GM18858 (cell line): ENCODE data around the gene AFP.
"Not testable (repeated sequence)": the region's sequence is repeated elsewhere in the genome, so short reads cannot be mapped to it uniquely, and the experiment has no call there.

Experiments
- ATAC-seq: cut with Tn5 transposase; IDR thresholded peaks from one replicate; pipeline ENCODE4 v1.9.1; 2021; ENCODE audit not compliant: unreplicated experiment

AFP gene

GRCh38 chr4:73435984-73436383, at the start of gene AFP:
Gene AFP, plus strand, starts transcription at chr4:73436221. Its CDS starts 42 bp downstream, at chr4:73436263.
- ATAC-seq, result no peak

- peak; percentile 62 for ATAC-seq
These were observed 48.5 kb upstream of the AFP start for GRCh38 chr4:73387552-73387951.

GRCh38 chr4:73388887-73389286, 47.1 kb upstream of the AFP start:
- ATAC-seq, result no peak

- ATAC-seq, result not testable (repeated sequence)
These were observed 46.4 kb upstream of the AFP start for GRCh38 chr4:73389663-73390062.

GRCh38 chr4:73391774-73392173, 44.2 kb upstream of the AFP start:
- ATAC-seq, result no peak

GRCh38 chr4:73392936-73393335, 43.1 kb upstream of the AFP start:
- ATAC-seq, result no peak

- ATAC-seq, result no peak
These were observed 39.7 kb upstream of the AFP start for GRCh38 chr4:73396304-73396703.

GRCh38 chr4:73396993-73397972, 38.7 kb upstream of the AFP start:
- no peak for ATAC-seq

GRCh38 chr4:73401412-73401811, 34.6 kb upstream of the AFP start:
- ATAC-seq, result no peak

GRCh38 chr4:73404042-73404441, 32.0 kb upstream of the AFP start, which contains the start of gene ALB:
Gene ALB, plus strand, starts transcription at chr4:73404287. Its CDS starts 41 bp downstream, at chr4:73404328.
- no peak for ATAC-seq

GRCh38 chr4:73404457-73404856, 31.6 kb upstream of the AFP start:
- no peak for ATAC-seq

GRCh38 chr4:73405138-73405537, 30.9 kb upstream of the AFP start:
- no peak for ATAC-seq

- ATAC-seq, result no peak
These were observed 29.5 kb upstream of the AFP start for GRCh38 chr4:73406548-73406875.

- ATAC-seq, result no peak
These were observed 28.8 kb upstream of the AFP start for GRCh38 chr4:73407227-73407673.

GRCh38 chr4:73408181-73408867, 27.7 kb upstream of the AFP start:
- no peak for ATAC-seq

- no peak for ATAC-seq
These were observed 26.8 kb upstream of the AFP start for GRCh38 chr4:73409012-73409862.

GRCh38 chr4:73409978-73410548, 26.0 kb upstream of the AFP start:
- no peak for ATAC-seq

- ATAC-seq, result no peak
These were observed 24.9 kb upstream of the AFP start for GRCh38 chr4:73410916-73411730.

GRCh38 chr4:73411731-73412414, 24.1 kb upstream of the AFP start:
- no peak for ATAC-seq
